K562 (cell line): ENCODE measurements around the gene LCN1. TPM values are rescaled to one million over a fixed set of nuclear protein-coding genes. Genes with fewer than 3 reads are reported as not detected.

ENCODE experiments used
- CCAR2 ChIP-seq: fragments of 200-400 bp; formaldehyde crosslinking; IDR thresholded peaks from 2 replicates; pipeline ENCODE4 v1.6.1; 2017; ENCODE audit warnings: mild to moderate bottlenecking, low read depth, low read length
- CSDE1 ChIP-seq, 2 experiments: fragments of 450-650 bp; IDR thresholded peaks; 2 replicates each; pipeline ENCODE4 v1.6.1; 2016; ENCODE audit warnings: mild to moderate bottlenecking in 1 of 2
- FOXK1 ChIP-seq: sonication (generic); formaldehyde crosslinking; IDR thresholded peaks from 2 replicates; pipeline ENCODE4 v1.8.0; 2022; ENCODE audit warnings: missing genetic modification reagents, mild to moderate bottlenecking, borderline replicate concordance
- GTF2B ChIP-seq: IDR thresholded peaks from 2 replicates; pipeline ENCODE4 v1.6.1; 2011; ENCODE audit not compliant: insufficient read length; ENCODE audit errors: extremely low read depth
- GTF3C2 ChIP-seq: IDR thresholded peaks from 3 replicates; pipeline ENCODE4 v1.6.1; 2011; ENCODE audit warnings: borderline replicate concordance, mild to moderate bottlenecking, moderate library complexity; ENCODE audit not compliant: insufficient read length; ENCODE audit errors: extremely low read depth
- MEF2A ChIP-seq: IDR thresholded peaks from 2 replicates; pipeline ENCODE4 v1.6.1; 2011; ENCODE audit warnings: low read depth, mild to moderate bottlenecking, low read length, moderate library complexity; ENCODE audit not compliant: control insufficient read depth
- MYBL2 ChIP-seq, 2 experiments: fragments of 450-650 bp in 1 of 2; sonication (generic) in 1 of 2; formaldehyde crosslinking in 1 of 2; IDR thresholded peaks; 2 replicates each; pipeline versions ENCODE4 v1.6.1 to v1.8.1; 2017 to 2022; ENCODE audit warnings: borderline replicate concordance in 1 of 2, inconsistent platforms in 1 of 2, low read depth in 1 of 2, mild to moderate bottlenecking in 1 of 2, missing genetic modification reagents in 1 of 2, moderate library complexity in 1 of 2
- PPARD ChIP-seq: fragments of 250-450 bp; sonication (Bioruptor Pico); IDR thresholded peaks from 2 replicates; pipeline ENCODE4 v1.8.0; 2022; ENCODE audit warnings: inconsistent platforms, mild to moderate bottlenecking, moderate library complexity
- RFX1 ChIP-seq: fragments of 450-650 bp; IDR thresholded peaks from 2 replicates; pipeline ENCODE4 v1.6.1; 2016; ENCODE audit warnings: mild to moderate bottlenecking, moderate library complexity
- SLC30A9 ChIP-seq: fragments of 250-450 bp; sonication (Bioruptor Pico); IDR thresholded peaks from 2 replicates; pipeline ENCODE4 v1.8.0; 2022; ENCODE audit warnings: mild to moderate bottlenecking, moderate library complexity
- SMARCC2 ChIP-seq: fragments of 450-650 bp; IDR thresholded peaks from 2 replicates; pipeline ENCODE4 v1.6.1; 2017; ENCODE audit warnings: antibody characterized with exemption, moderate library complexity, mild to moderate bottlenecking, low read depth
- TBL1XR1 ChIP-seq, 2 experiments: IDR thresholded peaks; 2 replicates each; pipeline ENCODE4 v1.6.1; 2012; ENCODE audit warnings: improper control_type of control experiment in 2 of 2, low read length in 2 of 2, mild to moderate bottlenecking in 1 of 2
- TCFL5 ChIP-seq: fragments of 250-450 bp; sonication (Bioruptor Pico); conservative IDR thresholded peaks from 2 replicates; pipeline ENCODE4 v1.6.1; 2021; ENCODE audit warnings: mild to moderate bottlenecking, moderate library complexity, matching md5 sums
- ZNF584 ChIP-seq: fragments of 200-800 bp; sonication (Bioruptor generic); IDR thresholded peaks from 2 replicates; pipeline ENCODE4 v1.6.1; 2016; ENCODE audit warnings: low read depth, mild to moderate bottlenecking, missing genetic modification characterization, missing compliant biosample characterization
- polyA plus RNA-seq, 8 experiments: library from polyadenylated mRNA; depleted of rRNA in 4 of 8; stranded (reverse) in 5 of 8; unstranded in 3 of 8; fragments of >200 nt; fragmentation: Nextera tagmentation in 2 of 8; fragmentation: Illumina TruSeq in 1 of 8; extraction: Ambion mirVana in 2 of 8; extraction: Trizol in 1 of 8; gene quantifications; 2 replicates each; pipeline versions ENCODE4 v1.2.1 to v1.2.3, GENCODE V29; 2011 to 2014; ENCODE audit warnings: inconsistent platforms in 1 of 8, missing spikeins in 1 of 8
- total RNA-seq, 7 experiments: library from RNA; depleted of rRNA in 6 of 7; stranded (reverse); fragments of >200 nt in 6 of 7; fragmentation: Illumina TruSeq in 2 of 7; extraction: Trizol in 2 of 7; gene quantifications; 2 replicates each; pipeline versions ENCODE4 v1.2.1 to v1.2.3, GENCODE V29; 2011 to 2021; ENCODE audit warnings: low replicate concordance in 1 of 7
- TF ChIP-seq, protein P1 (sequence below): fragments of 450-650 bp; IDR thresholded peaks from 2 replicates; pipeline ENCODE4 v1.6.1; 2016; ENCODE audit warnings: borderline replicate concordance
- TF ChIP-seq, protein P2 (sequence below), 2 experiments: fragments of 450-650 bp; conservative IDR thresholded peaks; 2 replicates each; pipeline ENCODE4 v1.6.1; 2017; ENCODE audit warnings: mild to moderate bottlenecking in 2 of 2, moderate library complexity in 2 of 2
- TF ChIP-seq, protein P3 (sequence below): fragments of 250-450 bp; sonication (Bioruptor Pico); IDR thresholded peaks from 2 replicates; pipeline ENCODE4 v1.8.0; 2022; ENCODE audit warnings: inconsistent platforms, mild to moderate bottlenecking, moderate library complexity, borderline replicate concordance

LCN1 gene
- total and polyA plus RNA-seq, 9 of the 15 experiments (the other 6 are each of a cell fraction or from before 2014, with no cell fraction given), result not detected

DNA sequence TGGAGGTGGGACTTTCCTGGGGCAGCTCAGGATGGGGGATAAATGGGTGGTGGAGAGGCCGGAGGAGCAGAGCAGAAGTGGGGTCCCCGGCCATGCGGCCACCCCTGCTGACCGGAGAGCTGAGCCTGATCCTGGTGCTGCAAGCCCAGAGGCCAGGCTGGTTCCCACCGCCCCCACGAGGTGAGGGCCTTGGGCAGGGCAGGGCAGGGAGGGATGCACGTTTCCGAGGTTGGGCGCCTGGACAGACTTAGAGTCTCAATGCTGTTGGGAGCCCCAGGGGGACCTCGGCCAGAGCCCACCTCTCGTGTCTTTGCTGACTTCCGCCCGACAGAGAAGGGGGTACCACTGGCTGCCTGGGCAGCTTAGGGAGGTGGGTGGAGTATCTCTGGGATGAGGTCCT lies 30.2 kb downstream of the LCN1 start (continued):
- TF ChIP-seq ZNF584 (no peak), GTF3C2 (no peak), CSDE1 (IDR thresholded peaks at IDR 0.05) (no peak), MEF2A (no peak), GTF2B (no peak), SLC30A9 (CRISPR knock-in tag) (no peak), MYBL2 (IDR thresholded peaks at IDR 0.05; ENCODE audit: low read depth) (no peak), MYBL2 (CRISPR knock-in tag; IDR thresholded peaks at IDR 0.05; ENCODE audit: borderline replicate concordance) (no peak), FOXK1 (no peak), RFX1 (no peak), CCAR2 (no peak), PPARD (no peak), SMARCC2 (no peak), TBL1XR1 (IDR thresholded peaks at IDR 0.05; ENCODE audit: low read length in 2 of 2) (no peak), TCFL5 (no peak)
- TF ChIP-seq, protein P1, sequence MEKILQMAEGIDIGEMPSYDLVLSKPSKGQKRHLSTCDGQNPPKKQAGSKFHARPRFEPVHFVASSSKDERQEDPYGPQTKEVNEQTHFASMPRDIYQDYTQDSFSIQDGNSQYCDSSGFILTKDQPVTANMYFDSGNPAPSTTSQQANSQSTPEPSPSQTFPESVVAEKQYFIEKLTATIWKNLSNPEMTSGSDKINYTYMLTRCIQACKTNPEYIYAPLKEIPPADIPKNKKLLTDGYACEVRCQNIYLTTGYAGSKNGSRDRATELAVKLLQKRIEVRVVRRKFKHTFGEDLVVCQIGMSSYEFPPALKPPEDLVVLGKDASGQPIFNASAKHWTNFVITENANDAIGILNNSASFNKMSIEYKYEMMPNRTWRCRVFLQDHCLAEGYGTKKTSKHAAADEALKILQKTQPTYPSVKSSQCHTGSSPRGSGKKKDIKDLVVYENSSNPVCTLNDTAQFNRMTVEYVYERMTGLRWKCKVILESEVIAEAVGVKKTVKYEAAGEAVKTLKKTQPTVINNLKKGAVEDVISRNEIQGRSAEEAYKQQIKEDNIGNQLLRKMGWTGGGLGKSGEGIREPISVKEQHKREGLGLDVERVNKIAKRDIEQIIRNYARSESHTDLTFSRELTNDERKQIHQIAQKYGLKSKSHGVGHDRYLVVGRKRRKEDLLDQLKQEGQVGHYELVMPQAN, result no peak
- TF ChIP-seq, protein P2, sequence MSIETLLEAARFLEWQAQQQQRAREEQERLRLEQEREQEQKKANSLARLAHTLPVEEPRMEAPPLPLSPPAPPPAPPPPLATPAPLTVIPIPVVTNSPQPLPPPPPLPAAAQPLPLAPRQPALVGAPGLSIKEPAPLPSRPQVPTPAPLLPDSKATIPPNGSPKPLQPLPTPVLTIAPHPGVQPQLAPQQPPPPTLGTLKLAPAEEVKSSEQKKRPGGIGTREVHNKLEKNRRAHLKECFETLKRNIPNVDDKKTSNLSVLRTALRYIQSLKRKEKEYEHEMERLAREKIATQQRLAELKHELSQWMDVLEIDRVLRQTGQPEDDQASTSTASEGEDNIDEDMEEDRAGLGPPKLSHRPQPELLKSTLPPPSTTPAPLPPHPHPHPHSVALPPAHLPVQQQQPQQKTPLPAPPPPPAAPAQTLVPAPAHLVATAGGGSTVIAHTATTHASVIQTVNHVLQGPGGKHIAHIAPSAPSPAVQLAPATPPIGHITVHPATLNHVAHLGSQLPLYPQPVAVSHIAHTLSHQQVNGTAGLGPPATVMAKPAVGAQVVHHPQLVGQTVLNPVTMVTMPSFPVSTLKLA (conservative IDR thresholded peaks at IDR 0.05), result no peak
- TF ChIP-seq, protein P3, sequence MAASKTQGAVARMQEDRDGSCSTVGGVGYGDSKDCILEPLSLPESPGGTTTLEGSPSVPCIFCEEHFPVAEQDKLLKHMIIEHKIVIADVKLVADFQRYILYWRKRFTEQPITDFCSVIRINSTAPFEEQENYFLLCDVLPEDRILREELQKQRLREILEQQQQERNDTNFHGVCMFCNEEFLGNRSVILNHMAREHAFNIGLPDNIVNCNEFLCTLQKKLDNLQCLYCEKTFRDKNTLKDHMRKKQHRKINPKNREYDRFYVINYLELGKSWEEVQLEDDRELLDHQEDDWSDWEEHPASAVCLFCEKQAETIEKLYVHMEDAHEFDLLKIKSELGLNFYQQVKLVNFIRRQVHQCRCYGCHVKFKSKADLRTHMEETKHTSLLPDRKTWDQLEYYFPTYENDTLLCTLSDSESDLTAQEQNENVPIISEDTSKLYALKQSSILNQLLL, result no peak
